Keratinocyte (primary cell): Measurements from ENCODE around the gene BCAS3. TPM values are rescaled to one million over a fixed set of nuclear protein-coding genes. Genes with fewer than 3 reads are reported as not detected.

Source experiments
- DNase-seq: peaks from one replicate; pipeline ENCODE4 v3.0.0-alpha.2; 2011; ENCODE audit warnings: low read depth, missing footprints, low spot score
- FAIRE-seq: peaks from 2 replicates; lab custom pipeline; 2011; peaks lifted over from hg19 to GRCh38; lab: Jason Lieb, UNC
- H2AFZ ChIP-seq: 2 replicates; pipeline ENCODE4 v1.6.0; 2012; ENCODE audit warnings: low read length, control low read depth, inconsistent platforms; ENCODE audit not compliant: control insufficient read depth
- H3K27ac ChIP-seq: 2 replicates; pipeline ENCODE4 v1.5.1; 2011; ENCODE audit warnings: low read length; ENCODE audit not compliant: control insufficient read depth, insufficient read depth
- H3K27me3 ChIP-seq: 3 replicates; pipeline ENCODE4 v1.6.0; 2011; ENCODE audit warnings: low read length; ENCODE audit not compliant: control insufficient read depth, insufficient read depth; ENCODE audit errors: extremely low read depth
- H3K36me3 ChIP-seq, 2 experiments: 2 replicates in 1 of 2; 3 replicates in 1 of 2; pipeline ENCODE4 v1.5.1; 2011; ENCODE audit warnings: low read length in 2 of 2, mild to moderate bottlenecking in 1 of 2; ENCODE audit not compliant: control insufficient read depth in 2 of 2, insufficient read depth in 2 of 2; ENCODE audit errors: extremely low read depth in 1 of 2
- H3K4me1 ChIP-seq: 3 replicates; pipeline ENCODE4 v1.5.1; 2011; ENCODE audit warnings: low read length; ENCODE audit not compliant: control insufficient read depth, insufficient read depth; ENCODE audit errors: extremely low read depth
- H3K4me2 ChIP-seq: 3 replicates; pipeline ENCODE4 v1.6.0; 2011; ENCODE audit warnings: low read depth, low read length; ENCODE audit not compliant: control insufficient read depth, insufficient read depth; ENCODE audit errors: extremely low read depth
- H3K4me3 ChIP-seq, 3 experiments: fragments of 200-600 bp in 1 of 3; sonication (generic) in 1 of 3; 2 replicates in 2 of 3; 3 replicates in 1 of 3; pipeline ENCODE4 v1.5.1; 2011 to 2016; ENCODE audit warnings: low read length in 3 of 3, mild to moderate bottlenecking in 3 of 3, control low read depth in 2 of 3, inconsistent platforms in 1 of 3, low read depth in 1 of 3, mixed read lengths in 1 of 3, mixed run types in 1 of 3, moderate library complexity in 1 of 3; ENCODE audit not compliant: control insufficient read depth in 2 of 3, insufficient read depth in 2 of 3; ENCODE audit errors: extremely low read depth in 1 of 3
- H3K79me2 ChIP-seq: 2 replicates; pipeline ENCODE4 v1.6.0; 2012; ENCODE audit warnings: low read length; ENCODE audit not compliant: control insufficient read depth, insufficient read depth
- H3K9ac ChIP-seq: 3 replicates; pipeline ENCODE4 v1.6.0; 2011; ENCODE audit warnings: low read length; ENCODE audit not compliant: control insufficient read depth, insufficient read depth; ENCODE audit errors: extremely low read depth
- H3K9me1 ChIP-seq: 3 replicates; pipeline ENCODE4 v1.6.0; 2011; ENCODE audit warnings: low read length; ENCODE audit not compliant: control insufficient read depth, insufficient read depth; ENCODE audit errors: extremely low read depth
- H3K9me3 ChIP-seq: 2 replicates; pipeline ENCODE4 v1.5.1; 2012; ENCODE audit warnings: low read depth, low read length; ENCODE audit not compliant: control insufficient read depth
- H4K20me1 ChIP-seq: 3 replicates; pipeline ENCODE4 v1.6.0; 2011; ENCODE audit warnings: low read length; ENCODE audit not compliant: control insufficient read depth, insufficient read depth; ENCODE audit errors: extremely low read depth
- EZH2 ChIP-seq: IDR thresholded peaks from one replicate; pipeline ENCODE4 v1.6.1; 2012; ENCODE audit warnings: inconsistent platforms, mild to moderate bottlenecking, low read length, moderate library complexity
- dilution Hi-C: fragments of 300-500 bp; cut with MboI; formaldehyde crosslinking; loops from one replicate; pipeline ENCODE4 v1.7.0; 2020; ENCODE audit warnings: low sequenced_read_pairs; ENCODE audit not compliant: extremely low pct_ligation_motif_present
- polyA plus RNA-seq, 5 experiments: library from polyadenylated mRNA; depleted of rRNA in 3 of 5; stranded (reverse) in 3 of 5; stranded (forward) in 1 of 5; unstranded in 1 of 5; fragments of >200 nt; gene quantifications; 1 replicate in 1 of 5; 2 replicates in 3 of 5; 3 replicates in 1 of 5; pipeline versions ENCODE4 v1.2.1 to v1.2.3, GENCODE V29; 2011 to 2012; ENCODE audit warnings: missing spikeins in 2 of 5, low read depth in 1 of 5, low replicate concordance in 1 of 5
- TF ChIP-seq, protein P1 (sequence below), 3 experiments: IDR thresholded peaks in 1 of 3; conservative IDR thresholded peaks in 1 of 3; optimal IDR thresholded peaks in 1 of 3; 2 replicates in 2 of 3; 3 replicates in 1 of 3; pipeline versions ENCODE3 to v1.5.1; 2011; ENCODE audit warnings: low read length in 3 of 3, mild to moderate bottlenecking in 3 of 3, moderate library complexity in 2 of 3, control low read depth in 1 of 3, inconsistent platforms in 1 of 3; ENCODE audit not compliant: insufficient read depth in 2 of 3; ENCODE audit errors: extremely low read depth in 1 of 3

The BCAS3 gene
- polyA plus RNA-seq, 1 donor (not counting 4 experiments of a cell fraction or from before 2014, with no cell fraction given) = 11.8 TPM

DNA sequence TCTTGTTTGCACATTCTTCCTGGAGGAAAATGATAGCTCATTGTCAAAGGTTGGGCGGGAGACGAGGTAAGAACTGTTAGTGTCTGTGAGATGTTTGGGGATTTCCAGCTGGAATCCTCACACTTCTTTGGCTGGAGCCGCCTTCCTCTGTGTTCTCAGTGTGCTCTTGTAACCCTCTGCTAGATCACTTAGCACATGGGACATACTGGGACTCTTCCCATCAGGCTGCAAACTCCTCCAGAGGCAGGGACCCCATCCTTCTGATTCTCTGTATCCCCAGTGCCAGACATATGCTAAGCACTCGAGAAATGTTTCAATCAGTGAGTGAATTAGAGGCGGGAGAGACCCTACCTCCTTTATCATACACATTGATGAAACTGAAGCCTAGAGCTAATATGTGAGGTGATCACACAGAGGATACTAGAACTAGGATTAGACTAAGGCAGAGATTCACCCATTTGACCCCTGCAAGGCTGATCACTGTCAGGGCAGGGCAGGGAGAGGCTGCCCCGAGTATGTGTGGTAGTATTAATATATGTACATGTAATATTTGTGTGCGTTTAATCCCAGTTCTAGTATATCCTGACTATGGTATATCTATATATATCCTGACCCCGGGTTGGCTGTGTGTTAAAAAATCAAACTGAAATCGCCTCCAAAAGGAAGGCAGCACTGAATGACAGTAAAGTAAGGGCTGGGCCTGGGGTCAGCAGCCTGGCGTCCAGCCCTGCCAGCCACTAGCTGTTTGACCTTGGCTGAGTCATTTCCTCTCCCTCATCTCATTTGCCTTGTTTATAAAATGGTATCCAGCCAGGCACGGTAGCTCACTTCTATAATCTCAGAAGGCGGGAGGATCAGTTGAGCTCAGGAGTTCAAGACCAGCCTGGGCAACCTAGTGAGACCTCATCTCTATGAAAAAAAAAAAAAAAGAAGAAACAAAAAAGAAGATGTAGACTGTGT lies 646.5 kb downstream of the BCAS3 start:
- Histone ChIP-seq H2AFZ (no peak overlapping the region), H3K9me1 (no peaks in the 10 kb centered on the region), H3K4me3 (no peak overlapping the region), H3K4me1 (no peaks in the 10 kb centered on the region), H3K9me3 (no peaks in the 10 kb centered on the region), H3K36me3 (no peaks in the 10 kb centered on the region), H3K4me2 (no peak overlapping the region), H3K9ac (no peak overlapping the region), H3K27me3 (no peaks in the 10 kb centered on the region), H4K20me1 (no peaks in the 10 kb centered on the region), H3K27ac (no peak overlapping the region), H3K79me2 (no peaks in the 10 kb centered on the region)
- dilution Hi-C loops = no loop called here
- no peak for TF ChIP-seq EZH2
- TF ChIP-seq, protein P1, sequence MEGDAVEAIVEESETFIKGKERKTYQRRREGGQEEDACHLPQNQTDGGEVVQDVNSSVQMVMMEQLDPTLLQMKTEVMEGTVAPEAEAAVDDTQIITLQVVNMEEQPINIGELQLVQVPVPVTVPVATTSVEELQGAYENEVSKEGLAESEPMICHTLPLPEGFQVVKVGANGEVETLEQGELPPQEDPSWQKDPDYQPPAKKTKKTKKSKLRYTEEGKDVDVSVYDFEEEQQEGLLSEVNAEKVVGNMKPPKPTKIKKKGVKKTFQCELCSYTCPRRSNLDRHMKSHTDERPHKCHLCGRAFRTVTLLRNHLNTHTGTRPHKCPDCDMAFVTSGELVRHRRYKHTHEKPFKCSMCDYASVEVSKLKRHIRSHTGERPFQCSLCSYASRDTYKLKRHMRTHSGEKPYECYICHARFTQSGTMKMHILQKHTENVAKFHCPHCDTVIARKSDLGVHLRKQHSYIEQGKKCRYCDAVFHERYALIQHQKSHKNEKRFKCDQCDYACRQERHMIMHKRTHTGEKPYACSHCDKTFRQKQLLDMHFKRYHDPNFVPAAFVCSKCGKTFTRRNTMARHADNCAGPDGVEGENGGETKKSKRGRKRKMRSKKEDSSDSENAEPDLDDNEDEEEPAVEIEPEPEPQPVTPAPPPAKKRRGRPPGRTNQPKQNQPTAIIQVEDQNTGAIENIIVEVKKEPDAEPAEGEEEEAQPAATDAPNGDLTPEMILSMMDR (optimal IDR thresholded peaks at IDR 0.05 in 1 of 3, IDR thresholded peaks at IDR 0.05 in 1 of 3, conservative IDR thresholded peaks at IDR 0.05 in 1 of 3; ENCODE audit: extremely low read depth in 1 of 3, insufficient read depth in 2 of 3, low read length in 3 of 3) = no peak
- FAIRE-seq = no peak
- DNase-seq = no peak

DNA sequence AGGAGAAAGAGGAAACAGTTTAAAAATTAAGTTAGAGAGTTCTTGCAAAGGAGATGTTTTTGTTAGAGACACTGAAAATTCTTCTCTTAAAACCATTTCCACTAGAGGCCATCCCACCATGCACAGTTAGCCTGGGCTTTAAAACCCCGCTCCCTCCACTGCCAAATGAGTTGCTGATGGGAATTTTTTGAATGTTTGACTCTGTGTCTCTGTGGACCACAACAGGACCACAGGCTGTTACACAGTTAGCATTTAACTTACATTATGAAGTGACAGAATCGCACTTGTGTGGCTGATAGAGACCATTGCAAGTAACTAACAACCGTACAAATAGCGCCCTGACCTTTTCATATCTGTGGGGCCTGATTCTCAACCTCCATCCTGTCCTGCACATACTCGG lies 647.3 kb downstream of the BCAS3 start:
- FAIRE-seq = no peak
- Histone ChIP-seq H3K27me3 (no peaks in the 10 kb centered on the region), H3K79me2 (no peaks in the 10 kb centered on the region), H4K20me1 (no peaks in the 10 kb centered on the region), H3K4me1 (no peaks in the 10 kb centered on the region), H3K9me3 (no peaks in the 10 kb centered on the region), H3K36me3 (no peaks in the 10 kb centered on the region), H2AFZ (no peak overlapping the region), H3K9ac (no peak overlapping the region), H3K4me2 (no peak overlapping the region), H3K9me1 (no peaks in the 10 kb centered on the region), H3K4me3 (no peak overlapping the region), H3K27ac (no peak overlapping the region)
- no peak for DNase-seq
- TF ChIP-seq, protein P1 (optimal IDR thresholded peaks at IDR 0.05 in 1 of 3, IDR thresholded peaks at IDR 0.05 in 1 of 3, conservative IDR thresholded peaks at IDR 0.05 in 1 of 3; ENCODE audit: extremely low read depth in 1 of 3, insufficient read depth in 2 of 3, low read length in 3 of 3) = no peak
- dilution Hi-C loops = no loop called here
